ENCODE data around the gene RERE. TPM values are rescaled to one million over a fixed set of nuclear protein-coding genes. Genes with fewer than 3 reads are reported as not detected.

RERE gene
- total and polyA plus RNA-seq, 2 donors (not counting 3 experiments of a cell fraction or from before 2014, with no cell fraction given) = 14.1 to 113 TPM

DNA sequence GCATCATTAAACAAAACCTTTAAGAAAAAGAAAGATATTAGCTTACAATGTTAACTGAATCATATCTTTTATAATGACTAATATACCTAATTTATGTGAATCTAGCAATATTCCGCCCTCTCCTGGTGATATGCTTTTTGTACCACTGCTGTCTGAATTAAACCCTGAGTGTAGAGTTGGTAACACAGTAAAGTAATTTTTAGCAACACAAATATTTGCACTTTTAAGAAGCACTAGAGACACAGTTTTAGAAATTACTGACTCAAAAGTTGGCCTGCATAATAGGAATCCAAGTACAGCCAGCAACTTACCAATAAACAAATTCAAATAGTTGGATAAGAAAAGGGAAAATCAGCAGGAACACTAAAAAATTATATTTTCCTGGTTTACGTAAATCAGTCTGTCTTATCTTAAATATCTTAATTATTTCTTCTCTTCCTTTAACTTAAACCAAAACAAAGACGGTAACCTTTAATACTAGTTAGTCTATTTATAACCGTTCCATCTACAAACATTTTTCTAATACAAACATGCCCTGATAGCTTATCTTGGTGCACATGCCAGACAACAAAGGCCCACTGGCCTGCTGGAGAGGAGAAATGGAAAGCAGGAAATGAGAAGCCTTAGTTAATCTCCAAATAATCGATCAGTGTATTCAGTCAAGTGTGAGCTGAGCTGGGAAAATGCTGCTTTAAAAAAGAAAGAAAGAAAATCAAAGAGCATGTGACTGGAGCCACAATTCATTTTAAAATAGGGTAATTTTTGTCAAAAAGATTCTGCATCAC lies 246.0 kb downstream of the RERE start:
- H3K9me3 ChIP-seq (replicated peaks; ENCODE audit: control insufficient read depth, insufficient read depth, low read length) = no peaks in the 10 kb centered on the region
- no peaks in the 10 kb centered on the region for H3K36me3 ChIP-seq (ENCODE audit: control insufficient read depth in 2 of 2, extremely low read depth in 1 of 2, insufficient read depth in 2 of 2, low read length in 2 of 2)
- H3K9me1 ChIP-seq (replicated peaks; ENCODE audit: control insufficient read depth, extremely low read depth, insufficient read depth, low read length) = no peaks in the 10 kb centered on the region
- peak overlapping the region; percentile 85 for H3K4me2 ChIP-seq (ENCODE audit: insufficient read depth, low read length)
- H3K79me2 ChIP-seq (ENCODE audit: control insufficient read depth, insufficient read depth, low read length) = peaks cover 13% of the 10 kb centered on the region
- H3K27me3 ChIP-seq (ENCODE audit: control insufficient read depth in 2 of 2, insufficient read depth in 2 of 2, low read length in 2 of 2) = no peaks in the 10 kb centered on the region
- H3K27ac ChIP-seq (ENCODE audit: insufficient read depth, low read depth, low read length) = peak overlapping the region; percentile 93
- dilution Hi-C loops (cut with MboI; ENCODE audit: extremely low pct_ligation_motif_present, low sequenced_read_pairs) = no loop called here
- H3K4me3 ChIP-seq (replicated peaks in 1 of 3; ENCODE audit: insufficient read depth in 1 of 3, low read depth in 1 of 3, low read length in 3 of 3) = peak overlapping the region in 1 of 3 experiments; percentile 19
- TF ChIP-seq MYC (IDR thresholded peaks at IDR 0.05; ENCODE audit: low read depth, low read length) (no peak), GATA2 (IDR thresholded peaks at IDR 0.05; ENCODE audit: insufficient read depth, insufficient read length, low read depth, low read length) (peak; percentile 81), POLR2AphosphoS5 (IDR thresholded peaks at IDR 0.05; ENCODE audit: insufficient read depth, low read depth, low read length) (peak; percentile 64), JUN (IDR thresholded peaks at IDR 0.05; ENCODE audit: borderline replicate concordance, insufficient read depth, insufficient read length, low read depth) (no peak), EZH2 (IDR thresholded peaks at IDR 0.05; ENCODE audit: borderline replicate concordance, low read depth, low read length, severe bottlenecking) (no peak), POLR2A (IDR thresholded peaks at IDR 0.05; ENCODE audit: low read depth, low read length) (peak; percentile 31), FOS (IDR thresholded peaks at IDR 0.05; ENCODE audit: borderline replicate concordance, insufficient read depth, low read length) (peak; percentile 14)
- TF ChIP-seq, protein P1, sequence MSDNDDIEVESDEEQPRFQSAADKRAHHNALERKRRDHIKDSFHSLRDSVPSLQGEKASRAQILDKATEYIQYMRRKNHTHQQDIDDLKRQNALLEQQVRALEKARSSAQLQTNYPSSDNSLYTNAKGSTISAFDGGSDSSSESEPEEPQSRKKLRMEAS (IDR thresholded peaks at IDR 0.05; ENCODE audit: insufficient read depth, insufficient read length) = no peak
- TF ChIP-seq, protein P2, sequence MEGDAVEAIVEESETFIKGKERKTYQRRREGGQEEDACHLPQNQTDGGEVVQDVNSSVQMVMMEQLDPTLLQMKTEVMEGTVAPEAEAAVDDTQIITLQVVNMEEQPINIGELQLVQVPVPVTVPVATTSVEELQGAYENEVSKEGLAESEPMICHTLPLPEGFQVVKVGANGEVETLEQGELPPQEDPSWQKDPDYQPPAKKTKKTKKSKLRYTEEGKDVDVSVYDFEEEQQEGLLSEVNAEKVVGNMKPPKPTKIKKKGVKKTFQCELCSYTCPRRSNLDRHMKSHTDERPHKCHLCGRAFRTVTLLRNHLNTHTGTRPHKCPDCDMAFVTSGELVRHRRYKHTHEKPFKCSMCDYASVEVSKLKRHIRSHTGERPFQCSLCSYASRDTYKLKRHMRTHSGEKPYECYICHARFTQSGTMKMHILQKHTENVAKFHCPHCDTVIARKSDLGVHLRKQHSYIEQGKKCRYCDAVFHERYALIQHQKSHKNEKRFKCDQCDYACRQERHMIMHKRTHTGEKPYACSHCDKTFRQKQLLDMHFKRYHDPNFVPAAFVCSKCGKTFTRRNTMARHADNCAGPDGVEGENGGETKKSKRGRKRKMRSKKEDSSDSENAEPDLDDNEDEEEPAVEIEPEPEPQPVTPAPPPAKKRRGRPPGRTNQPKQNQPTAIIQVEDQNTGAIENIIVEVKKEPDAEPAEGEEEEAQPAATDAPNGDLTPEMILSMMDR (IDR thresholded peaks at IDR 0.05; ENCODE audit: extremely low read depth in 1 of 2, insufficient read depth in 1 of 2, low read depth in 1 of 2, low read length in 2 of 2) = peak; percentile 28 to 61
- ChIA-PET POLR2A (interaction anchor here (0.6 kb wide), 1 partner anchor 1459 kb away, joined by 5 read pairs; no protein-coding TSS in a partner anchor), CTCF (interaction anchor here (0.5 to 4.1 kb wide), 41 partner anchors 8 to 1082 kb away, joined by 3 to 39 read pairs (median 4); no protein-coding TSS in a partner anchor)
- H2AFZ ChIP-seq (ENCODE audit: low read depth, low read length) = no peak overlapping the region
- intact Hi-C loops (cut with micrococcal nuclease) = loop anchor here (1.0 to 5.0 kb wide), 10 partner anchors 29 to 286 kb away; partner anchors contain the start of gene RERE
- no TSS peak for BruUV-seq (replicated peaks)
- peak; percentile 94 for DNase-seq (ENCODE audit: low read depth, low spot score)
- peak overlapping the region; percentile 61 for H3K9ac ChIP-seq (replicated peaks; ENCODE audit: extremely low read depth, insufficient read depth, low read length)
- H3K4me1 ChIP-seq (ENCODE audit: control insufficient read depth, extremely low read depth, insufficient read depth, low read length) = peaks cover 27% of the 10 kb centered on the region
- H4K20me1 ChIP-seq (replicated peaks; ENCODE audit: control insufficient read depth, extremely low read depth, insufficient read depth, low read length) = no peaks in the 10 kb centered on the region
- peak; percentile 78 for FAIRE-seq
